ENCODE data around the gene JAM3. TPM values are rescaled to one million over a fixed set of nuclear protein-coding genes. Genes with fewer than 3 reads are reported as not detected.
"Not testable (repeated sequence)": the region's sequence is repeated elsewhere in the genome, so short reads cannot be mapped to it uniquely, and the experiment has no call there.

JAM3 gene
- polyA plus RNA-seq, 4 donors = 52.6 to 59.7 (median 57.0) TPM

- DNase-seq (ENCODE audit: low read depth in 4 of 4, low spot score in 3 of 4) = no peak
Measured at GRCh38 chr11:134170177-134170918, 101.5 kb downstream of the JAM3 start.

GRCh38 chr11:134170919-134171281 lies 102.0 kb downstream of the JAM3 start:
- DNase-seq (ENCODE audit: low read depth in 4 of 4, low spot score in 3 of 4) = no peak

- DNase-seq (ENCODE audit: low read depth in 4 of 4, low spot score in 3 of 4) = no peak
Measured at GRCh38 chr11:134171951-134172350, 103.1 kb downstream of the JAM3 start.

GRCh38 chr11:134173296-134173695 lies 104.4 kb downstream of the JAM3 start:
- no peak for DNase-seq (ENCODE audit: low read depth in 4 of 4, low spot score in 3 of 4)

- no peak for DNase-seq (ENCODE audit: low read depth in 4 of 4, low spot score in 3 of 4)
Measured at GRCh38 chr11:134176284-134176683, 107.4 kb downstream of the JAM3 start.

- no peak for DNase-seq (ENCODE audit: low read depth in 4 of 4, low spot score in 3 of 4)
Measured at GRCh38 chr11:134178032-134178674, 109.3 kb downstream of the JAM3 start.

- no peak for DNase-seq (ENCODE audit: low read depth in 4 of 4, low spot score in 3 of 4)
Measured at GRCh38 chr11:134181707-134182106, 112.8 kb downstream of the JAM3 start.

- not testable (repeated sequence) for DNase-seq (ENCODE audit: low read depth in 4 of 4, low spot score in 3 of 4)
Measured at GRCh38 chr11:134188092-134188491, 119.2 kb downstream of the JAM3 start.

GRCh38 chr11:134196756-134197155 lies 127.9 kb downstream of the JAM3 start:
- DNase-seq (ENCODE audit: low read depth in 4 of 4, low spot score in 3 of 4) = no peak

- DNase-seq (ENCODE audit: low read depth in 4 of 4, low spot score in 3 of 4) = no peak
Measured at GRCh38 chr11:134199531-134199930, 130.7 kb downstream of the JAM3 start.

GRCh38 chr11:134200688-134201087 lies 131.8 kb downstream of the JAM3 start:
- no peak for DNase-seq (ENCODE audit: low read depth in 4 of 4, low spot score in 3 of 4)

Other genes starting within 250 kb of the JAM3 start
- gene SPATA19, start 223.6 kb upstream of the JAM3 start, polyA plus RNA-seq (ENCODE audit: insufficient read length in 4 of 4) = not detected
- 10 to 100 TPM in 1 of 4 donors, 1 to 10 TPM in 3; 4.4 to 10.2 (median 7.1) TPM for gene IGSF9B, start 112.1 kb upstream of the JAM3 start, polyA plus RNA-seq (ENCODE audit: insufficient read length in 4 of 4)
- 10 to 100 TPM; 23.7 to 36.5 (median 29.9) TPM for gene NCAPD3, start 154.9 kb downstream of the JAM3 start, polyA plus RNA-seq (ENCODE audit: insufficient read length in 4 of 4)
- 10 to 100 TPM; 42.9 to 64.8 (median 47.9) TPM for gene VPS26B, start 155.6 kb downstream of the JAM3 start, polyA plus RNA-seq (ENCODE audit: insufficient read length in 4 of 4)
- gene THYN1, start 184.3 kb downstream of the JAM3 start, polyA plus RNA-seq (ENCODE audit: insufficient read length in 4 of 4) = 10 to 100 TPM; 53.0 to 83.6 (median 73.5) TPM
- gene ACAD8, start 184.5 kb downstream of the JAM3 start, polyA plus RNA-seq (ENCODE audit: insufficient read length in 4 of 4) = 10 to 100 TPM; 22.3 to 54.8 (median 40.1) TPM
- 1 to 10 TPM in 3 of 4 donors, under 1 TPM in 1; 0.27 to 1.5 (median 1.2) TPM for gene GLB1L3, start 207.3 kb downstream of the JAM3 start, polyA plus RNA-seq (ENCODE audit: insufficient read length in 4 of 4)